ENCODE measurements around the gene SAE1. TPM values are rescaled to one million over a fixed set of nuclear protein-coding genes. Genes with fewer than 3 reads are reported as not detected.

SAE1 gene
- total RNA-seq, 1 donor from 2014 or later: 56.9 TPM

Other genes with a start within 250 kb of the SAE1 start
- not detected for gene NPAS1, start 111.0 kb upstream of the SAE1 start, total RNA-seq
- gene TMEM160, start 82.2 kb upstream of the SAE1 start, total RNA-seq: 15.5 TPM
- 55.1 TPM for gene ZC3H4, start 17.1 kb upstream of the SAE1 start, total RNA-seq
- 9.9 TPM for gene BBC3, start 100.4 kb downstream of the SAE1 start, total RNA-seq
- 37.2 TPM for gene CCDC9, start 125.7 kb downstream of the SAE1 start, total RNA-seq
- gene INAFM1, start 144.1 kb downstream of the SAE1 start, total RNA-seq: 22.2 TPM
- 5.1 TPM for gene C5AR1, start 179.0 kb downstream of the SAE1 start, total RNA-seq
- gene C5AR2, start 201.3 kb downstream of the SAE1 start, total RNA-seq: 2.1 TPM
- gene DHX34, start 218.5 kb downstream of the SAE1 start, total RNA-seq: 20.6 TPM